ENCODE results near the gene R3HDM4. TPM values are rescaled to one million over a fixed set of nuclear protein-coding genes. Genes with fewer than 3 reads are reported as not detected.

R3HDM4 gene
- total and polyA plus RNA-seq, 9 of the 15 experiments (the other 6 are each of a cell fraction or from before 2014, with no cell fraction given) = 3.2 to 154 (median 59.0) TPM

DNA sequence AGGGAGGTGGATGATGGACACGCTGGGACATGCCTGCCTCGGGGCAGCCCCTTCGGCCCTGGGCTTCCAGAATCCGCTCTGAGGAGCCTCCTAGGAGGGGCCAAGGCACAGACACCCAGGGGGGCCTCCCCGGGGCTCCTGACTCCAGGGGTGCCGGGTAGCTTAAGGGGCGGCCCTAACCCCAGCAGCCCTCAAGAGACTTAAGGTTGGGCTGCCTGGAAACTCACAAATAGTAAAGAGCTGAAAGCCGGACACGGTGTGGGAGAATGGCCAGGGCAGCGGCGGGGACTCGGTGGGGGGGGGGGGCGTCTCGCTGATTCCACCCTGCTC, 20.5 kb upstream of the R3HDM4 start (continued):
- TF ChIP-seq, protein P1, sequence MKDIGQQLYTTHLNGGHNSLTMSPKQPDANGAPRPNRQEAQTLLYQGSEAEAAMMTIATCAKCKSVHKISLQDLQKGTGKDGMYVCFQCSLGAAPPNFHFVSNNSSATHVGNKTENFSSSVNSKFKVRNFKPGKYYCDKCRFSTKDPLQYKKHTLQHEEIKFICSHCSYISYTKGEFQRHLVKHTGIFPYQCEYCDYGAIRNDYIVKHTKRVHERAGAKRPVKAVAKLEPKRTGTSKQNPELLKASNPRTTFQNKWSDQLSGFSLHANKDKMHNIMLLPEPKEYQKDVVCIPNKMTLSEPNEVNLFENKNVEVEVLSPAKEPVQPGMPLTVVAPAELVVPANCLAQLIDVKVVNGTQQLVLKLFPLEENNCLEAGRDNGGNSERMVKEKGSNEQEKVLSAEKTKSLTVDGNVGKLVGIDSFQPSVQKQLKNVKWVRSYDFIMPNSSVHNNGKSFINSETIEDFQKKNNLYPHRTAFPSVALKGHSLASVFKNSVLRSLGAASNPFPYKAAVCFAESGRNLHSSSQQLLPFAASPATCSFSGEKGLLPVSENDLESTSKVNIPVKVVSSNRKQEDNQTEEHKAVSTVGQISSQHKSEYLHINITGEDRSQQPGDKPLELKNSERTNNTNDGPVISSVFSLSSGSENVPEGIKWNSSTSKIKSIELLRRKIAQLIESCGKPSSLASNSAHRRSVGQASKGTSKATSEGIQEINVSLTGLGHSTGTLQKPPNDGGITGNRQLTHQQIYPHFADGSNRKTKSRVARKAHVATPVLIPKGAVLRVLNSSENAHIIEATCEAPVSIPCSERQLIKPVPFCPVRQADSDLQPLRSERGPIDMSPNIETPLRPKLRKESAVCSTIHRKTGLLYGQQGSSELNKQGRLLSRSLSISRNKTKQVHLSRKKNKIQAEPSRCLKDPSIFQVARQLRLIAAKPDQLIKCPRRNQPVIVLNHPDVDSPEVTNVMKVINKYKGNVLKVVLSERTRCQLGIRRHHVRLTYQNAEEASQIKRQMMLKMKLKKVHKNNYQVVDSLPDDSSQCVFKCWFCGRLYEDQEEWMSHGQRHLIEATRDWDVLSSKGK (CRISPR knock-in tag; IDR thresholded peaks at IDR 0.05) = no peak
- TF ChIP-seq PCBP1 (IDR thresholded peaks at IDR 0.05; ENCODE audit: low read depth, low read length, poor library complexity, severe bottlenecking) (no peak), ZNF311 (CRISPR knock-in tag; IDR thresholded peaks at IDR 0.05) (no peak)

DNA sequence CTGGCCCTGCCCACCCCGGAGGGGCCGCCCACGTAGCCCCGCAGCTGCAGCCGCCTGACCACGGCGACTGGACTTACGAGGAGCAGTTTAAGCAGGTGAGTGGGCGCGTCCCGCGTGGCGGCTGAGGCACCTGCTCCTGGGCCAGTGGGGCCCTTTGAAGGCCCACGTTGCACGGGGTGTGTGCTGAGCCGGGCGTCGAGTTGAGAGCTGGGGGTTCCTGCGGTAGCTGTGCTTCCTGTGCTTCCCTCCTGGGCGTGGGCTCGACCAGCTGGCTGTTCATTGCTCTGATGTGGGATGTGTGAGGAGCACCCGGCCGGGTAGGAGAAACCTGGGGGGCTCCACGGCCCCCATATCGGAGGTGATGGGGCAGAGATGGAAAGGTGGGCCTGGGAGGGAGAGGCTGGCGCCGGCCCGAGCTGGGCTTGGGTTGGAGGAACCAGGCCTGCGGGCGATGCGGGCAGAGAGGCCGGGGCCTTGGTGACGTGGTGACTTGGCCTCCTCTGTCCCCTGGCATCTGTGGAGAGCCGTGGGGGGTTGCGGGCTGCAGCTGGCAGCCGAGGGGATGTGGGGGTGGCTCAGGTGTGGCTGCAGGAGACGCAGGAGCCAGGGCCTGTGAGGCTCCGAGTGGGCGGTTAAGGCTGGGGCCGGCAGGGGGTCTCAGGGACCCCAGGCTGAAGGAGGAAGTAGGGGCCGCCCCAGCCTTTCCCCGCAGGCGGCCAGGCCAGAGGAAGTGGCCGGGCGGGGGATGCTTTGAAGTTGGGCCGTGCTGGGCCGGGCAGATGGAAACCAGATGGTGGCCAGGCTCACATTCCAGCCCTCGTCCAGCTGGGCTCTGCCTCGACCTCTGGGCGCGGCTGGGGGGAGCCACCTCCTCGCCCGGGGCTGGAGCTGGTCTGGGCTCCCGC, 19.9 kb upstream of the R3HDM4 start:
- no TSS peak for BruUV-seq (replicated peaks)
- H3K4me1 ChIP-seq (replicated peaks in 1 of 2; ENCODE audit: control insufficient read depth in 2 of 2, insufficient read depth in 2 of 2, low read length in 2 of 2) = peaks cover 0 to 51% of the 10 kb centered on the region in 2 experiments; a peak in 3 of 5 replicates
- H3K9me3 ChIP-seq (replicated peaks; ENCODE audit: control insufficient read depth, insufficient read depth, low read depth, low read length) = no peaks in the 10 kb centered on the region
- DNase-seq (ENCODE audit: extremely low read depth in 1 of 4, low spot score in 3 of 4) = no peak
- POLR2A ChIA-PET = interaction anchor here (0.8 to 1.6 kb wide), 3 partner anchors 9 to 16 kb away, joined by 4 to 5 read pairs (median 4); no protein-coding TSS in a partner anchor
- no peak overlapping the region for H3K4me2 ChIP-seq (ENCODE audit: insufficient read depth, low read length)
- H3K4me3 ChIP-seq = no peak overlapping the region
- CTCF ChIA-PET (ENCODE audit: low intra/inter-chr PET ratio) = no interaction called here
- peaks cover 85% of the 10 kb centered on the region; the same call in 2 of the 3 replicates for H3K36me3 ChIP-seq (ENCODE audit: control insufficient read depth, insufficient read depth, low read length)
- intact Hi-C loops (cut with micrococcal nuclease) = no loop called here
- no peaks in the 10 kb centered on the region for H3K27me3 ChIP-seq (ENCODE audit: control insufficient read depth in 2 of 2, insufficient read depth in 2 of 2, low read length in 2 of 2)
- peaks cover 75% of the 10 kb centered on the region for H3K79me2 ChIP-seq (ENCODE audit: control insufficient read depth, insufficient read depth, low read length)
- in situ Hi-C loops (cut with MboI) = no loop called here
- peak overlapping the region in 1 of 2 experiments; percentile 17; a peak in 2 of 4 replicates for H3K9ac ChIP-seq (ENCODE audit: insufficient read depth in 1 of 2, low read depth in 2 of 2, low read length in 2 of 2)
- 86% methylated on average over 30 of the region's 54 CpGs for WGBS (ENCODE audit: insufficient coverage, low coverage, missing lambda C conversion rate)
- H3K9me1 ChIP-seq (ENCODE audit: control insufficient read depth, insufficient read depth, low read length) = no peaks in the 10 kb centered on the region
- FAIRE-seq = no peak
- no peak overlapping the region for H2AFZ ChIP-seq (ENCODE audit: low read depth, low read length)
- TF ChIP-seq SRSF1 (IDR thresholded peaks at IDR 0.05; ENCODE audit: low read depth, low read length) (no peak), BRD9 (IDR thresholded peaks at IDR 0.05; ENCODE audit: low read depth, partially characterized antibody) (no peak), POLR2G (IDR thresholded peaks at IDR 0.05; ENCODE audit: low read depth, low read length) (peak; percentile 60), KLF16 (IDR thresholded peaks at IDR 0.05) (no peak), RBFOX2 (IDR thresholded peaks at IDR 0.05; ENCODE audit: low read depth, low read length) (peak; percentile 53)
- TF ChIP-seq, protein P2, sequence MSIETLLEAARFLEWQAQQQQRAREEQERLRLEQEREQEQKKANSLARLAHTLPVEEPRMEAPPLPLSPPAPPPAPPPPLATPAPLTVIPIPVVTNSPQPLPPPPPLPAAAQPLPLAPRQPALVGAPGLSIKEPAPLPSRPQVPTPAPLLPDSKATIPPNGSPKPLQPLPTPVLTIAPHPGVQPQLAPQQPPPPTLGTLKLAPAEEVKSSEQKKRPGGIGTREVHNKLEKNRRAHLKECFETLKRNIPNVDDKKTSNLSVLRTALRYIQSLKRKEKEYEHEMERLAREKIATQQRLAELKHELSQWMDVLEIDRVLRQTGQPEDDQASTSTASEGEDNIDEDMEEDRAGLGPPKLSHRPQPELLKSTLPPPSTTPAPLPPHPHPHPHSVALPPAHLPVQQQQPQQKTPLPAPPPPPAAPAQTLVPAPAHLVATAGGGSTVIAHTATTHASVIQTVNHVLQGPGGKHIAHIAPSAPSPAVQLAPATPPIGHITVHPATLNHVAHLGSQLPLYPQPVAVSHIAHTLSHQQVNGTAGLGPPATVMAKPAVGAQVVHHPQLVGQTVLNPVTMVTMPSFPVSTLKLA (conservative IDR thresholded peaks at IDR 0.05) = no peak
- TF ChIP-seq, protein P3, sequence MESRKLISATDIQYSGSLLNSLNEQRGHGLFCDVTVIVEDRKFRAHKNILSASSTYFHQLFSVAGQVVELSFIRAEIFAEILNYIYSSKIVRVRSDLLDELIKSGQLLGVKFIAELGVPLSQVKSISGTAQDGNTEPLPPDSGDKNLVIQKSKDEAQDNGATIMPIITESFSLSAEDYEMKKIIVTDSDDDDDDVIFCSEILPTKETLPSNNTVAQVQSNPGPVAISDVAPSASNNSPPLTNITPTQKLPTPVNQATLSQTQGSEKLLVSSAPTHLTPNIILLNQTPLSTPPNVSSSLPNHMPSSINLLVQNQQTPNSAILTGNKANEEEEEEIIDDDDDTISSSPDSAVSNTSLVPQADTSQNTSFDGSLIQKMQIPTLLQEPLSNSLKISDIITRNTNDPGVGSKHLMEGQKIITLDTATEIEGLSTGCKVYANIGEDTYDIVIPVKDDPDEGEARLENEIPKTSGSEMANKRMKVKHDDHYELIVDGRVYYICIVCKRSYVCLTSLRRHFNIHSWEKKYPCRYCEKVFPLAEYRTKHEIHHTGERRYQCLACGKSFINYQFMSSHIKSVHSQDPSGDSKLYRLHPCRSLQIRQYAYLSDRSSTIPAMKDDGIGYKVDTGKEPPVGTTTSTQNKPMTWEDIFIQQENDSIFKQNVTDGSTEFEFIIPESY (CRISPR knock-in tag; IDR thresholded peaks at IDR 0.05) = peak; percentile 72
- H4K20me1 ChIP-seq (replicated peaks; ENCODE audit: control insufficient read depth, insufficient read depth, low read length) = peaks cover 3% of the 10 kb centered on the region; the same call in 1 of the 2 replicates
- no peak for ATAC-seq
- no peak overlapping the region for H3K27ac ChIP-seq (ENCODE audit: extremely low read depth, low read depth, low read length)

Measured in K562 (cell line).